IMR-90 (cell line): ENCODE data around the gene AP1M2. TPM values are rescaled to one million over a fixed set of nuclear protein-coding genes. Genes with fewer than 3 reads are reported as not detected.
A peak's percentile ranks its signal among the peaks of the same experiment; 100 is the strongest.

Source experiments
- ATAC-seq: fragments of 200-7000 bp; cut with Tn5 transposase; 2 replicates; pipeline ENCODE4 v1.9.1; 2020; ENCODE audit warnings: low read depth, mild to moderate bottlenecking, moderate library complexity
- BruUV-seq: library from RNA; stranded (reverse); fragments of 400-500 nt; replicated peaks from 2 replicates; lab custom pipeline; 2021; lab: Mats Ljungman, UMichigan
- CTCF ChIA-PET: fragments of 300-600 bp; formaldehyde crosslinking; extraction: SDS; loops from one replicate; lab custom pipeline; 2021; ENCODE audit warnings: antibody characterized with exemption; lab: Yijun Ruan, JAX
- POLR2A ChIA-PET: fragments of 300-600 bp; sonication (Branson Sonifier 250); formaldehyde crosslinking; loops from one replicate; lab custom pipeline; 2022; ENCODE audit warnings: antibody characterized with exemption; ENCODE audit not compliant: unreplicated experiment; lab: Charles Lee
- DNase-seq: peaks from one replicate; pipeline ENCODE4 v3.0.0; 2013
- H2AFZ ChIP-seq: replicated peaks from 2 replicates; pipeline ENCODE3; 2013; ENCODE audit warnings: low read length, mild to moderate bottlenecking; ENCODE audit not compliant: poor library complexity
- H2AK5ac ChIP-seq: 2 replicates; pipeline ENCODE4 v1.6.1; 2013; ENCODE audit warnings: low read depth, low read length, inconsistent platforms
- H2AK9ac ChIP-seq: replicated peaks from 2 replicates; pipeline ENCODE3; 2013; ENCODE audit warnings: mild to moderate bottlenecking, low read depth, low read length, moderate library complexity; ENCODE audit not compliant: poor library complexity
- H2BK120ac ChIP-seq: 2 replicates; pipeline ENCODE4 v1.6.1; 2013; ENCODE audit warnings: low read depth, low read length, inconsistent platforms
- H2BK15ac ChIP-seq: 3 replicates; pipeline ENCODE4 v1.6.1; 2013; ENCODE audit warnings: low read depth, low read length, inconsistent platforms
- H2BK20ac ChIP-seq: 2 replicates; pipeline ENCODE4 v1.6.1; 2013; ENCODE audit warnings: low read depth, mild to moderate bottlenecking, inconsistent platforms, low read length, moderate library complexity
- H2BK5ac ChIP-seq: 2 replicates; pipeline ENCODE4 v1.6.1; 2013; ENCODE audit warnings: mild to moderate bottlenecking, low read depth, low read length, inconsistent platforms; ENCODE audit not compliant: poor library complexity, severe bottlenecking
- H3K14ac ChIP-seq: replicated peaks from 2 replicates; pipeline ENCODE4 v1.6.1; 2013; ENCODE audit warnings: low read depth, low read length, inconsistent platforms
- H3K18ac ChIP-seq: 2 replicates; pipeline ENCODE4 v1.6.1; 2013; ENCODE audit warnings: low read depth, low read length, control low read depth
- H3K23ac ChIP-seq: 2 replicates; pipeline ENCODE4 v1.6.1; 2013; ENCODE audit warnings: low read depth, low read length, inconsistent platforms
- H3K27ac ChIP-seq: 2 replicates; pipeline ENCODE4 v1.5.1; 2013; ENCODE audit warnings: mild to moderate bottlenecking, control low read depth, low read length; ENCODE audit not compliant: insufficient read depth
- H3K27me3 ChIP-seq: 2 replicates; pipeline ENCODE4 v1.6.1; 2013; ENCODE audit warnings: low read length; ENCODE audit not compliant: control insufficient read depth, insufficient read depth
- H3K36me3 ChIP-seq: 2 replicates; pipeline ENCODE4 v1.6.1; 2013; ENCODE audit warnings: low read length, mixed read lengths; ENCODE audit not compliant: control insufficient read depth, insufficient read depth
- H3K4ac ChIP-seq: 2 replicates; pipeline ENCODE4 v1.6.1; 2013; ENCODE audit warnings: low read depth, low read length, inconsistent platforms
- H3K4me1 ChIP-seq: 2 replicates; pipeline ENCODE4 v1.6.1; 2013; ENCODE audit warnings: low read length, mixed read lengths; ENCODE audit not compliant: control insufficient read depth, insufficient read depth
- H3K4me2 ChIP-seq: 2 replicates; pipeline ENCODE4 v1.6.1; 2013; ENCODE audit warnings: low read depth, mild to moderate bottlenecking, control low read depth, low read length, moderate library complexity
- H3K4me3 ChIP-seq: 2 replicates; pipeline ENCODE4 v1.5.1; 2013; ENCODE audit warnings: low read depth, mild to moderate bottlenecking, control low read depth, low read length, moderate library complexity; ENCODE audit not compliant: insufficient read depth
- H3K56ac ChIP-seq: 2 replicates; pipeline ENCODE4 v1.6.1; 2013; ENCODE audit warnings: low read length, inconsistent platforms; ENCODE audit not compliant: insufficient read depth; ENCODE audit errors: extremely low read depth
- H3K79me1 ChIP-seq, 2 experiments: 2 replicates each; pipeline ENCODE4 v1.6.1; 2013; ENCODE audit warnings: low read length in 2 of 2, inconsistent platforms in 1 of 2, low read depth in 1 of 2
- H3K9ac ChIP-seq: 2 replicates; pipeline ENCODE4 v1.6.1; 2013; ENCODE audit warnings: low read depth, low read length, control low read depth
- H3K9me1 ChIP-seq: 2 replicates; pipeline ENCODE4 v1.6.1; 2013; ENCODE audit warnings: low read length, inconsistent platforms; ENCODE audit not compliant: insufficient read depth
- H3K9me3 ChIP-seq: 2 replicates; pipeline ENCODE4 v1.6.1; 2013; ENCODE audit warnings: low read length; ENCODE audit not compliant: control insufficient read depth, insufficient read depth
- H4K20me1 ChIP-seq: 2 replicates; pipeline ENCODE4 v1.6.1; 2013; ENCODE audit warnings: low read length, inconsistent platforms; ENCODE audit not compliant: insufficient read depth
- H4K5ac ChIP-seq: 2 replicates; pipeline ENCODE4 v1.6.1; 2013; ENCODE audit warnings: mild to moderate bottlenecking, low read depth, low read length, control low read depth
- H4K8ac ChIP-seq, 2 experiments: 2 replicates each; pipeline ENCODE4 v1.6.1; 2013; ENCODE audit warnings: low read depth in 2 of 2, low read length in 2 of 2, control low read depth in 1 of 2, inconsistent platforms in 1 of 2
- H4K91ac ChIP-seq: 2 replicates; pipeline ENCODE4 v1.6.1; 2013; ENCODE audit warnings: low read depth, low read length, inconsistent platforms; ENCODE audit not compliant: insufficient read depth
- FOS ChIP-seq: fragments of 150-350 bp; IDR thresholded peaks from 2 replicates; pipeline ENCODE4 v1.6.1; 2016; ENCODE audit warnings: low read depth, low read length
- WGBS, 2 experiments: methylation state at CpG; one replicate each; pipeline versions ENCODE4 v1.1.5 to v1.1.7; 2013; ENCODE audit warnings: missing lambda C conversion rate in 2 of 2; ENCODE audit not compliant: insufficient read length in 1 of 2; ENCODE audit errors: extremely low coverage in 2 of 2; 5-methylcytosine and 5-hydroxymethylcytosine counted together
- dilution Hi-C: fragments of 300-500 bp; cut with HindIII; formaldehyde crosslinking; loops from one replicate; pipeline ENCODE4 v1.14.3; 2018; ENCODE audit warnings: low sequenced_read_pairs; ENCODE audit not compliant: unreplicated experiment
- in situ Hi-C: fragments of 300-500 bp; cut with MboI; formaldehyde crosslinking; loops from 3 replicates; pipeline ENCODE4 v1.14.3; 2019; ENCODE audit warnings: low sequenced_read_pairs, inconsistent platforms, mixed read lengths
- intact Hi-C: fragments of 100-400 bp; cut with micrococcal nuclease; formaldehyde crosslinking; loops from 2 replicates; pipeline ENCODE4 v1.10.0; 2022
- polyA plus RNA-seq, 3 experiments: library from polyadenylated mRNA; depleted of rRNA; stranded (reverse); fragments of >200 nt; gene quantifications; 2 replicates each; pipeline ENCODE4 v1.2.3, GENCODE V29; 2012; ENCODE audit warnings: low replicate concordance in 1 of 3
- total RNA-seq: library from RNA; depleted of rRNA; stranded (reverse); fragments of >200 nt; gene quantifications from 2 replicates; pipeline ENCODE4 v1.2.3, GENCODE V29; 2012

AP1M2 gene
- total and polyA plus RNA-seq, 2 of the 4 experiments (the other 2 are of a cell fraction) = 0.17 TPM; not detected in 1

DNA sequence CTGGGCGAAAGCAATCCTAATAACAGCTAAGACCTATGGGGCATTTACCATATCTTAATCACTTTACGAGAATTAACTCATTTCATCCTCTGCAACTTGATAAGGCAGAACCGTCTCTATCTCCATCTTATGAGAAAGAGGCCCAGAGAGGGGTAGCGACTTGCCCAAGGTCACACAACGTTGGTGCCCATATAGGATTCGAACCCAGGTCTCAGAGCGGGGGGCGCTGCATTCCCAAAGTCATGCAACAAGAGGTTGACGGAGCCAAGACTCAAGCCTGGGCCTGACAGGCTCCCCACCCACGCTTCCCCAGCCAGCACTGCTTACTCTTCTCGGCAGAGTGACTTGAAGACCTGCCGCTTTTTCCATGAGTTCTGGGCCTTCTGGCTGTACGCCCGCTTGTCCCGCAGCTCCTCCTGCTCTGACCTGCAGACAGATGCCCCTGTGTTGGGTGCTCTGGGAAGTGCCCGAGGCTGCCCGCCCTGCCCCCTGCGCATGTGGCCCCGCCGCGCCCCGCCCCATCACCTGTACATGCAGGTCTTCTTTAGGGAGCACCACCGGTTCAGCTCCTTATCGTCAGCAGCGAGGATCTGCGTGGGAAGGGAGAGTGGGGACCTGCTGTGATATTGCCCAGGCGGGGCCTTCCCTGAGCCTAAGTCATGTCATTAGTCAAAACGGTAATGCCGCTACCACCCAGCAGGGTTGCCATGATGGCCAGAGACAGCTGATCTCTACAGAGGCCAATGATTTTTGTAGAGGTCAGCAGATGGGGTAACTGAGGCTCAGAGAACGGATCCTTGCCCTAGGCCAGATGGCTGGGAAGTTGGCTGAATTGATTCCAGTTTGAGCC, 32.1 kb downstream of the AP1M2 start:
- H4K8ac ChIP-seq = no peak overlapping the region
- H3K4ac ChIP-seq = no peak overlapping the region
- in situ Hi-C loops = no loop called here
- no peak overlapping the region for H2AFZ ChIP-seq
- H2AK5ac ChIP-seq = no peak overlapping the region
- H3K27ac ChIP-seq = no peak overlapping the region
- CTCF ChIA-PET = interaction anchor here (1.1 kb wide), 1 partner anchor 21 kb away, joined by 3 read pairs; no protein-coding TSS in a partner anchor
- H3K79me1 ChIP-seq = no peaks in the 10 kb centered on the region
- peak overlapping the region; percentile 16 for H2AK9ac ChIP-seq
- H3K4me3 ChIP-seq = no peak overlapping the region
- WGBS, 2 experiments = 91% methylated on average over 12 of the region's 30 CpGs; no CpG with 5 or more reads in 1 of the 2 experiments
- ATAC-seq (no peak), DNase-seq (no peak)
- no peak overlapping the region for H4K91ac ChIP-seq
- no peaks in the 10 kb centered on the region for H3K4me1 ChIP-seq
- H2BK5ac ChIP-seq = no peak overlapping the region
- no peaks in the 10 kb centered on the region for H3K9me1 ChIP-seq
- no peak overlapping the region for H2BK120ac ChIP-seq
- H3K18ac ChIP-seq = no peak overlapping the region
- H3K9ac ChIP-seq = no peak overlapping the region
- TF ChIP-seq FOS = no peak
- POLR2A ChIA-PET = no interaction called here
- H4K5ac ChIP-seq = no peak overlapping the region
- no peaks in the 10 kb centered on the region for H3K9me3 ChIP-seq
- no peak overlapping the region for H2BK15ac ChIP-seq
- H3K56ac ChIP-seq = no peak overlapping the region
- no peak overlapping the region for H3K4me2 ChIP-seq
- no peak overlapping the region for H3K23ac ChIP-seq
- H3K27me3 ChIP-seq = no peaks in the 10 kb centered on the region
- peaks cover 72% of the 10 kb centered on the region for H3K36me3 ChIP-seq
- BruUV-seq = no TSS peak
- H4K20me1 ChIP-seq = peaks cover 4% of the 10 kb centered on the region; the same call in 1 of the 2 replicates
- dilution Hi-C loops = no loop called here
- no peak overlapping the region for H2BK20ac ChIP-seq
- intact Hi-C loops = no loop called here
- H3K14ac ChIP-seq = no peak overlapping the region
